Brain pericyte (primary cell): ENCODE data around the gene APOE.
"Not testable (repeated sequence)": the region's sequence is repeated elsewhere in the genome, so short reads cannot be mapped to it uniquely, and the experiment has no call there.

Source experiments
- DNase-seq: peaks from one replicate; pipeline ENCODE4 v3.0.0-alpha.2; 2012; ENCODE audit warnings: low read depth, low spot score

APOE gene

DNA sequence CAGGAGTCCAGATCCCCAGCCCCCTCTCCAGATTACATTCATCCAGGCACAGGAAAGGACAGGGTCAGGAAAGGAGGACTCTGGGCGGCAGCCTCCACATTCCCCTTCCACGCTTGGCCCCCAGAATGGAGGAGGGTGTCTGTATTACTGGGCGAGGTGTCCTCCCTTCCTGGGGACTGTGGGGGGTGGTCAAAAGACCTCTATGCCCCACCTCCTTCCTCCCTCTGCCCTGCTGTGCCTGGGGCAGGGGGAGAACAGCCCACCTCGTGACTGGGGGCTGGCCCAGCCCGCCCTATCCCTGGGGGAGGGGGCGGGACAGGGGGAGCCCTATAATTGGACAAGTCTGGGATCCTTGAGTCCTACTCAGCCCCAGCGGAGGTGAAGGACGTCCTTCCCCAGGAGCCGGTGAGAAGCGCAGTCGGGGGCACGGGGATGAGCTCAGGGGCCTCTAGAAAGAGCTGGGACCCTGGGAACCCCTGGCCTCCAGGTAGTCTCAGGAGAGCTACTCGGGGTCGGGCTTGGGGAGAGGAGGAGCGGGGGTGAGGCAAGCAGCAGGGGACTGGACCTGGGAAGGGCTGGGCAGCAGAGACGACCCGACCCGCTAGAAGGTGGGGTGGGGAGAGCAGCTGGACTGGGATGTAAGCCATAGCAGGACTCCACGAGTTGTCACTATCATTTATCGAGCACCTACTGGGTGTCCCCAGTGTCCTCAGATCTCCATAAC, at the start of gene APOE:
APOE (plus strand) TSS at position 360 of the 724 bp plus-strand sequence. CDS start 829 bp downstream, outside the sequence.
- no peak for DNase-seq

GRCh38 chr19:44856421-44857083, 49.0 kb upstream of the APOE start:
- DNase-seq: no peak

GRCh38 chr19:44857837-44858236, 47.8 kb upstream of the APOE start:
- no peak for DNase-seq

- not testable (repeated sequence) for DNase-seq
Measured at GRCh38 chr19:44861576-44861975, 44.0 kb upstream of the APOE start.

DNA sequence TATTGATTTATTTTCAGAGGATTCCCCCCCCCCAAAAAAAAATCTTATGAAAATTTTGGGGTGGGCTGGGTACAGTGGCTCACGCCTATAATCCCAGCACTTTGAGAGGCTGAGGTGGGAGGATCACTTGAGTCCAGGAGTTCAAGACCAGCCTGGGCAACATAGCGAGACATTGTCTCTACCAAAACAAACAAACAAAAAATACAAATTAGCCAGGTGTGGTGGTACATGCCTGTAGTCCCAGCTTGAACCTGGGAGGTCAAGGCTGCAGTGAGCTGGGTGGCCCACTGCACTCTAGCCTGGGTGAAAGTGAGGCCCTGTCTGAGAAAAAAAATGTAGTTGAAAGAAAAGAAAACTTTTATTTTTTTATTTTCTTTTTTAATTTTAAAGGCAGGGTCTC, 41.6 kb upstream of the APOE start:
- DNase-seq: no peak

DNA sequence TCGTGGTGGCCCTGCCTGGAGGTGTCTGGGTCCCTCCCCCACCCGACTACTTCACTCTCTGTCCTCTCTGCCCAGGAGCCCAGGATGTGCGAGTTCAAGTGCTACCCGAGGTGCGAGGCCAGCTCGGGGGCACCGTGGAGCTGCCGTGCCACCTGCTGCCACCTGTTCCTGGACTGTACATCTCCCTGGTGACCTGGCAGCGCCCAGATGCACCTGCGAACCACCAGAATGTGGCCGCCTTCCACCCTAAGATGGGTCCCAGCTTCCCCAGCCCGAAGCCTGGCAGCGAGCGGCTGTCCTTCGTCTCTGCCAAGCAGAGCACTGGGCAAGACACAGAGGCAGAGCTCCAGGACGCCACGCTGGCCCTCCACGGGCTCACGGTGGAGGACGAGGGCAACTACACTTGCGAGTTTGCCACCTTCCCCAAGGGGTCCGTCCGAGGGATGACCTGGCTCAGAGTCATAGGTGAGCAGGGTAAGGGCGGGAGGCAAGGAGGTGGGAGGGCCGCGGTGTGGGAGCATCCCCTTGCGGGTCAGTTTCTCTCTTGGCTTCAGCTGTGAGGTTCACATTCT, 40.3 kb upstream of the APOE start:
- no peak for DNase-seq

- DNase-seq: no peak
Measured at GRCh38 chr19:44866664-44867063, 38.9 kb upstream of the APOE start.

- DNase-seq: no peak
Measured at GRCh38 chr19:44867578-44867977, 38.0 kb upstream of the APOE start.

- DNase-seq: no peak
Measured at GRCh38 chr19:44869733-44870470, 35.7 kb upstream of the APOE start.

DNA sequence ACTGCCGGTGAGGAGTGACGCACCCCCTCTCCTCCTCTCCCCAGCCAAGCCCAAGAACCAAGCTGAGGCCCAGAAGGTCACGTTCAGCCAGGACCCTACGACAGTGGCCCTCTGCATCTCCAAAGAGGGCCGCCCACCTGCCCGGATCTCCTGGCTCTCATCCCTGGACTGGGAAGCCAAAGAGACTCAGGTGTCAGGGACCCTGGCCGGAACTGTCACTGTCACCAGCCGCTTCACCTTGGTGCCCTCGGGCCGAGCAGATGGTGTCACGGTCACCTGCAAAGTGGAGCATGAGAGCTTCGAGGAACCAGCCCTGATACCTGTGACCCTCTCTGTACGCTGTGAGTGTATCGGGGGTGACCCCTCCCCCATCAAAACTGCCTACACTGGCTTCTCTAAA, 33.8 kb upstream of the APOE start:
- DNase-seq: no peak

- DNase-seq: no peak
Measured at GRCh38 chr19:44872661-44873060, 32.9 kb upstream of the APOE start.

- DNase-seq: no peak
Measured at GRCh38 chr19:44874317-44874716, 31.3 kb upstream of the APOE start.

DNA sequence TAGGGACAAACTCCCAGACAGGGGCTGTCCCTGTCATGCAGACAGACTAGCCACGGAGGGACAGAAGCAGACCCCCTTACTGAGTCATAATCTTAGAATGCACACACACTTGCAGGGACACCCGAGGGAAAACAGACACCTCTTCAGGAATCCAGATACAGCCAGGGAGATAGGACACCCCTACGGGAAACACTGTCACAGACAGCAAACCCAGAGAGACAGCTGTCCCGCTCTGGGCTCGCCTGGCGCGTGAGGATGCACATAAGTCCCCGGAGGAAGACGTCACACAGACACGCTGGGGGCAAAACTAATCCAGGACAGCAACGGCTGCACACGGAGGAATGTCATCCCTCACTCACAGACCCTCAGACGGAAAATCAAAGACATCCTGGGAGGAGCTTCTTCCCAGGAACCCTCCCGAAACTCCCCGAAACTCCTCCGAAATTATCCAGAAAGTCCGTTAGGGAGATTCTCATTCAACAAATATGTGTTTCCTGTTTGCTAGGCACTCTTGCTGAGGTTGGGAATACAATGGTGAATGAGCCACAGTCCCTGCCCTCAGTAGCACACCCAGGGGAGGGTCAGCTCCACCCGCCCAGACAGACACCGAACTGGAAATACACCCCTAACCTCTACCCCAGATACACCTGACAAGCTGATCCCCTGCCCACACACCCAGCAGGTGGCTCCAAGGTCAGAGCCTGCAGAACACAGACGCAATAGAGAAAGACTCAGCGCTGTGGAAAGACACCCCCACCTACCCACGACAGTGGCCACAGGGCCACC, 29.7 kb upstream of the APOE start:
- DNase-seq: no peak

DNA sequence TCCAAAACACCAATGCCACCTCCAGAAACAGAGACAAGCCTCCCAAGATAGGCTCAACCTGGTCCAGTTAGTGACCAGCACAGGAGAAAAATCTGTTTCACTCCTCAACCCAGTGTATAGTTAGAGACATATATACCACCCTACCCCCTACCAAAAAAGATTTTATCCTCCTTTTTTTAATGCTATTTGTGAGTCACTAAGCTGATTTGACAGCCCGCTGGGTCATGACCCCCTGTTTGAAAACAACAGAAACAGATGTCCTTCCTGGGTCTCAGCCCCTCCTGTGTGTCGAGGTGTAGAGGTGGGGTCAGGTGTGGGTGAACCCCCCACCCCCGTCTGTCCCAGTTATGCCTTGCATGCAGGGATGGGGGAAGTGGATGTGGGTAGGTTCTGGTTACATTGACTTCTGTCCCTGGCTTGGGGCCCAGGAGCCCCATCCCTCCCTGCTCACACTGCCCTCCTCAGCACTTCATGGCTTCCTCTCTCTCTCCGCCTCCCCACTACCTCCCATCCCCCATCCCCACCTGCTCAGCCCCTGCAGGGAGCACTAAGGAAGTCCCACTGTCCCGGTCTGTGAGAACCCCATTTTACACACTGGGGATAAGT, 28.6 kb upstream of the APOE start:
- no peak for DNase-seq

GRCh38 chr19:44878120-44878865, 27.3 kb upstream of the APOE start:
- DNase-seq: no peak

DNA sequence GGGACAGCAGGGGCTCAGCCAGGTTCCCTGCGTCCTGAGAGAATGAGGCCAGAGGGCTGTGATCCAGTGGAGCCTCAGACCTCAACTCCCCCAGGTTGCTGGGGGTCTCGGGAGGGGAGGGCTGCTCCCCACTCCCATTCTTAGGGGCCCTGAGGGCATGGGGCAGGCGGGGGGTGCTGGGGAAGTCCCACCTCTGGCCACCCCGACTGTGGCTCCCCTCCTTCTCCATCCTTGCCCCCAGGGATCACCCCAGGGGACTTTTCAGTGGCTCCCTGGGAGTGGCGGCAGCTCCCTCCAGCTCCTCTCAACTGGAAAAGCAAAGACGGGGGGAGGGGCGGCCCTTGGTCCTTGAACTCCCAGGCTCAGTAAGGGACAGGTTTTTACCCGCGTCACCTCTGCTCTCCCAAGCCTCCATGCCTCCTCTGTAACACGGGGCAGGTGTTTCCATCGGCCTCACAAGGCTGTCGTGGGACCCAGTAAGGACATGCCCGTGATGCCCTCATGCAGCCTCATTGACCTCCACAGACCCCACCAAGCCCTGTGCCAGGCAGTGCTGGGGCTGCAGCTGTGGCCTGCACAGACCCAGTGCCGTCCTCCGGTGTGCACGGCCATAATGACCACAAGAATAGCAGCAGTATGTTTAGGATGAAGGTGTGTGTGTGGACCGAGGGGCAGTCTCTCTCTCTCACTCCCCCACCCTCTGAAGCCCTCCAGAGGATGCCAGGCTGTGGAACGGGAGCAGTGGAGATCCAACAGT, 26.1 kb upstream of the APOE start:
- no peak for DNase-seq

- DNase-seq: no peak
Measured at GRCh38 chr19:44882063-44882462, 23.5 kb upstream of the APOE start.

GRCh38 chr19:44882619-44883397, 22.8 kb upstream of the APOE start:
- not testable (repeated sequence) for DNase-seq

GRCh38 chr19:44883922-44884321, 21.7 kb upstream of the APOE start:
- no peak for DNase-seq
